A172 (cell line): Measurements from ENCODE around the gene SEMA4C. TPM values are rescaled to one million over a fixed set of nuclear protein-coding genes. Genes with fewer than 3 reads are reported as not detected.

Experiments
- DNase-seq: peaks from one replicate; pipeline ENCODE4 v3.0.0-alpha.2; 2015; ENCODE audit warnings: low spot score
- total RNA-seq: library from RNA; depleted of rRNA; stranded (reverse); fragments of >200 nt; shearing (Covaris generic); gene quantifications from 2 replicates; pipeline ENCODE4 v1.2.3, GENCODE V29; 2014; rRNA removed

Gene SEMA4C, protein sequence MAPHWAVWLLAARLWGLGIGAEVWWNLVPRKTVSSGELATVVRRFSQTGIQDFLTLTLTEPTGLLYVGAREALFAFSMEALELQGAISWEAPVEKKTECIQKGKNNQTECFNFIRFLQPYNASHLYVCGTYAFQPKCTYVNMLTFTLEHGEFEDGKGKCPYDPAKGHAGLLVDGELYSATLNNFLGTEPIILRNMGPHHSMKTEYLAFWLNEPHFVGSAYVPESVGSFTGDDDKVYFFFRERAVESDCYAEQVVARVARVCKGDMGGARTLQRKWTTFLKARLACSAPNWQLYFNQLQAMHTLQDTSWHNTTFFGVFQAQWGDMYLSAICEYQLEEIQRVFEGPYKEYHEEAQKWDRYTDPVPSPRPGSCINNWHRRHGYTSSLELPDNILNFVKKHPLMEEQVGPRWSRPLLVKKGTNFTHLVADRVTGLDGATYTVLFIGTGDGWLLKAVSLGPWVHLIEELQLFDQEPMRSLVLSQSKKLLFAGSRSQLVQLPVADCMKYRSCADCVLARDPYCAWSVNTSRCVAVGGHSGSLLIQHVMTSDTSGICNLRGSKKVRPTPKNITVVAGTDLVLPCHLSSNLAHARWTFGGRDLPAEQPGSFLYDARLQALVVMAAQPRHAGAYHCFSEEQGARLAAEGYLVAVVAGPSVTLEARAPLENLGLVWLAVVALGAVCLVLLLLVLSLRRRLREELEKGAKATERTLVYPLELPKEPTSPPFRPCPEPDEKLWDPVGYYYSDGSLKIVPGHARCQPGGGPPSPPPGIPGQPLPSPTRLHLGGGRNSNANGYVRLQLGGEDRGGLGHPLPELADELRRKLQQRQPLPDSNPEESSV
- total RNA-seq, result 38.4 and 40.1 TPM in 2 replicates

DNA sequence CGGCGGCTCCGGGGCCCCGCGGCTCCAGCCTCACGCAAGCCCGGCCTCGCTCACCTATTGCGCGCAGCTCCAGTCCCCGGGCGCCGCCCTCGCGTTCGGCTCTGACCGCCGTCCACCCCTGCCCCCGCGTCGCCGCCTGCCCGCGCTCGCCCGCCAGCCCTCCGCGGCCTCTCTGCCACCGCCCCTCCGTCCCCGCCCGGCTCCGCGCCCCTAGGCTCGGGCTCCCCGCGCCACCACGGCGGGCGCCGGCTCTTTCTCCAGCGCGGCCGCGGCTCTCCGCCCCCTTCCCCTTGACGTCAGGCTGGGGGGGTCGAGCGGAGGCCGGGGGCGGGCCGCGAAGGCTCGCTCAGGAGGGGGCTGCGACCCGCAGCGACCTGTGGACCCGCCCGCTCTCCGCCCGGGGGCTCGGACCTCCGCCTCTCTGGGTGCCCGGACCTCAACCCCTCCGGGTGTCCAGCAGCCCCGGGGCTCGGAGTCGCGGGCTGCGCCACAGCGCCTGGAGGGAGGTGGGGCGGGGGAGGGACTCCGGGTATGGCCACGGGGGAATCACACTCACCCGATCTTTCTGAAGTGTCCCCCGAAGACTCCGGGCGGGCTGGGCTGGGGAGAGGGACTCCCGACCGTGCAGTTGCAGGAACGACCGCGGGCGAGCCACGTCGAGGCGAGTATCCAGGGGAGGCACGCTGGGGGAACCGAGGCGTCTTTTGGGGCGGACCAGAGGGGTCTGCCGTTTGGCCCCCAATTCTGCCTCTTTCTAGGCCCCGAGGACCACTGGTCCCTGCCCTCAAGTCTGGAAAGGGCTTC is at the start of gene SEMA4C:
SEMA4C (minus strand) TSS at position 259 of the 804 bp plus-strand sequence. CDS start 2,194 bp downstream, outside the sequence.
- no peak for DNase-seq

DNA sequence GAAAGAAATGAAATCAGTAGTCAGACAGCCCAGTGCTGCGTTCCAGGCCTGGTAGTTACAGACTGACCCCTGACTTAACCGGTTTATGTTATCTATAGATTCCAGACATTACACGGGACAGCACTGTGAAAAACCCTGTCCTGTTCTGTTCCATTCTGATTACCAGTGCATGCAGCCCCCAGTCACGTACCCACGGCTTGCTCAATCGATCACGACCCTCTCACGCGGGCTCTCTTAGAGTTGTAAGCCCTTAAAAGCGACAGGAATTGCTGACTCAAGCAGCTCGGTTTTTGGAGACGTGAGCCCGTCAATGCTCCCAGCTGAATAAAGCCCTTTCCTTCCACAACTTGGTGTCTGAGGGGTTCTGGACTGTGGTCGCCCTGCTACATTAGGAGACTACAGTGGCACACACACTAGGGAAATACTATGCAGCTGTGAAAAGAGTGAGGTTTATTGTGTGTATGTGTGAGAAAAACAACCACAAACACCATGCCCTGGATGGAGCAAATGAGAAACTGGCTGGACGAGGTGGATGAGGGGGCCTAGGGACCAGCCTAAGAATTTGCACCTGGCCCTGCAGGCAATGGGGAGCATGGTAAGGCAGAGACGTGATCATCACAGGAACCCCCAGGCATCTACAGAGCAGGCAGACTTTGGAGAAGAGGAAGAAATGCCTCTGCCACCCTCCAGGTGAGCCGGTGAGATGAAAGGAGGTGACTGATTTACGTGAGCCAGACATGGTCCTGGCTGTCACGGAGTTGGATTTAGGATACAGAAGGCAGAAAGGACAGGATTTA is 49.1 kb upstream of the SEMA4C start:
- DNase-seq, result no peak

DNA sequence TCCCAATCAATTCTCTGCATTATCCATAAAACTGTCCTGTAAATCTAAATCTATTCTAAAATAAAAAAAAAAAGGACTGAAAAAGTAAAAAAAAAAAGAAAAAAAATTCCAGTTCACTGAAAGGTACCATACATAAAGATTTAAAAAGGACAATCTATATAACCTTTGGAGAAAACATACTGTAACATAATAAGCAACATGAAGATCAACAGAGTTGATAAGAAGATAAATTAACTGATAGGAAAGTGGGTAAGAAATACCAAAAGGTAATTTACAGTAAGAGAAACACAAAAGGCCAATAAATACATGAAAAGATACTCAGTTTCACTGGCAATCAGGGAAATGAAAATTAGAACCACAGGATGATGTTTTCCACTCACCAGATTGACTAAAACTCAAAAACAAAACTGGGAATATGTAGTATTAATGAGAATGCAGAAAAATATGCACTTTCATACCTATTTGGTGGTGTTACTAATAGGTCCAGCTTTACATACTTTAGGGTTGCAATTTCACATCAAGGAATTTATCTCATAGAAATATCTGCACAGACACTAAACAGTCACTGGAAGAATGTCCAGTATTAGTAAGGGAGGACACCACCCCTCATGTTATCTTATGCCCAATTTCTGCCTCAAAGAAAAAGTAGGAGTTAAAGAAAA is 48.3 kb upstream of the SEMA4C start:
- DNase-seq, result no peak

DNA sequence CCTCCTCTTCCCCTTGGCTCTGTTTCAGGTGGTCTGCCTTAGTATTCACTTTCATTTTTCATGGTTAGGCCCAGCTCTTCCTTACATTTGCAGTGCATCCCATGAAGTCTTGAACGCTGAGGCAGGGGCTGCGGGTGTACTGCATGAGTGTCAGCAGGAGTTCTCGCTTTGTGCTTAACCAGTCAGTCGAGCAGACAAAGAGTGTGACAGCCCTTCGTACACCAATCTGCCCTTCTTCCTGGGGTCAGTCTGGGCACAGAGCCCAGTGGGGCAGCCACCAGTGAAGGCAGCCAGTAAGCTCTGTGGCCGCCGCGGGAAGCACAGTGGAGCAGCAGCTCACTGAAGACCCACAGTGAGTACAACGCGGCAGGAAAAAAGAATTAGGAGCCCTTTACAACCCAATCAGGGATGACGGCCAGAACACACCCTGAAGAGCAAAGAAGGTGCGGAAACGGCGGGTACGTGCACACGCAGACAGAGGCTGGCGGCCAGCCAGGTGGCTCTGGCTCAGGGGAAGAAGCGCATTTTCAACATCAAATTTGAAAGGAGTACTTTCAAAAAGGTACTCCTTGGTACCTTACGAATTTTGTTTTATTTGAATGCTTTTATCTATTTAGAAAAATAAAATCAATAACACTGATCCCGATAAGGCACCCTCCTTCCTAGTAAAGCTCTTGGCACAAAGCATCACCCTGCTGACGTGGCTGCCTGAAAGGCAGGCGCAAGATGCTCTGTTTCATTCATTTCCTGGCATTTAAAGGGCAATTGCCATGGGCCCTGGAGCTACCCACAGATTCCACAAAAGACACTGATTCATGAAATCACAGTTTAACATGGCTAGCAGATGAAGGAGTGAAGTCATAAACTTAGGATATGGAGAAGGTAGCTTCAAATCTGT is 47.0 kb upstream of the SEMA4C start:
- DNase-seq, result no peak

DNA sequence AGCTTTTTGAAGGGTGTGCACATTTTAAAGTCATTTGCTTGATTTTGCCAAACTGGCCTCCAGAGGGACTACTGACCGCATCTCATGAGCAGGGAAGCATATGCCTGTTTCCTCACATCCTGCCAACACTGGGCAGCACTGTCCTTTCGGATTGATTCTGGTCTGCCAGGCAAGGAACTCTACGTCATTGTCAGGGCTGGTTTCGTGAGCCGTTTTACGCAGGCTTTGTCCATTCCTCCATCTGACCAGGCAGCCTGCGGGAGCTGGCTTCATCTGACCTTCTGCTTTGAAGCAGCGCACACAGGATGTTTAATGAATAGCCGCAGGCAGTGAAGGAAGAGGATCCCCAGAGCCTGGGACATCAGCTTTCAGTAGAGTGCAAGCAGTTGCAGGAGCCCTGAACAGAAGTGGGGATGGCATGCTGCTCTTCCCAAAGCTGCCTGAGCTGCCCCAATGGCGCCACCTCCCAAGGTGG is 46.3 kb upstream of the SEMA4C start:
- DNase-seq, result no peak

DNA sequence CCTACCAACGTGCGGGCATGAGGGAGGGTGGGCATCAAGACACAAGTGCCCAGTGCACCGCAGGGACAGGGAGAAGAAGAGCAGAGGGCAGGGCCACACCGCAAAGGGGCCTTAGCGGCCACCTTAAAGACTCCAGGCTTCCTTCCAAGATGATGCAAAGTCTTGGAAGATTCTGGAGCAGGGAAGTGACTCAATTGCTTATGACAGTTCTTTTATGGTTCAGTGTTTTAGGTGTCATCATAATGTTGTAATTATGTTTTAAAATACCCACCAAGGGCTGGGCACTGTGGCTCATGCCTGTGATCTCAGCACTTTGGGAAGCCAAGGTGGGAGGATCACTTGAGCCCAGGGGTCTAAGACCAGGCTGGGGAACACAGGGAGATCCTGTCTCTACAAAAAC is 44.5 kb upstream of the SEMA4C start:
- no peak for DNase-seq

DNA sequence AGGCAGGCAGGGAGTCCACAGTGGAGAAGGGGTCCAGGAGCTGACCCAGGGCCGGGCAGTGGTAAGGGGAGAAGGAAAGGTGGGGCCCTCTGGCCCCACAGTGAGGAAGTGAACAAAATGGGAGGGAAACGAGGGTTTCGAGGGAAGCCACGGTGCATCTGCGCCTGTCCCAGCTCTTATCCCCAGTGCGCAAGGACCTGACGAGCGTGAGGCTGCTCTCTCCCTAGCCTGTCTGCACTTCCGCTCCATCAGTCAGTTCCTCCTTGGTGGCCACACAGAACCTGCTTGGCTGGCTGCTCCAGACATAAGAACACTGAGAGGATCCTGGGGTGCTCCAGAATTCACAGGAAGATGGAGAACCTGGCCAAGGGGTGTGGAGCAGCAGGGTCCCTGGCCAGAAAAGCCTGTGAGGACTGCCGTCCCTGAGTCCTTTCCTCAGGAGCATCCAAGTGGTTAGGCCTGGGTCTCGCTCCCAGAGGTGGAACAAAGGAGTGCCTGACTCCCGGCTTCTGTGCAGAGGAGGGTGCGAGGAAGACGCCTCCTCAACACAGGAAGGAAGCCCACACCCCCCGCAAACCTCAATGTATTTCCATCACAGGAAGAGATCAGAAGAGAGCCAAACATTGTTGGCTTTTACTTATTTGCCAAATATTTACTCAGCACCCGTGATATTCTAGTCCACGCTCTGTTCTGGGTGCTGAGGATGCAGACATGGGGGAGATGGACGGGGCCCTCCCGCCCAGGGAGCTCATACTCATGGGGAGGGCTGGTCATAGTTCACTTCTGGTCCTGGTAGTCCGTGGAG is 43.7 kb upstream of the SEMA4C start:
- no peak for DNase-seq

DNA sequence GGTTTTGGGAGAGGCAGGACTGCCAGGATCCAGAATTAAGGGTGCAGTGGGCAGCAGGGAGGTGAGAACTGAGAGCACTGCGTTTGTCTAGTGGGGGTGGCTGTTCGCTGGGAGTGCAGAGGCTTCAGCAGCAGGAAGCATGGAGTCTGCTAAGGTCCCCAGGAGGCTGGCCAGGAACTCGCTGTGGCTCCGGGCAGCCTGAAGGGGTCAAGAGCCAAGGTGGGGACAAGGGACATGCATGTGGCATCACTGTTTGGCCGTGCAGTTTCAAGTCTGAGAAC is 43.2 kb upstream of the SEMA4C start:
- DNase-seq, result no peak

DNA sequence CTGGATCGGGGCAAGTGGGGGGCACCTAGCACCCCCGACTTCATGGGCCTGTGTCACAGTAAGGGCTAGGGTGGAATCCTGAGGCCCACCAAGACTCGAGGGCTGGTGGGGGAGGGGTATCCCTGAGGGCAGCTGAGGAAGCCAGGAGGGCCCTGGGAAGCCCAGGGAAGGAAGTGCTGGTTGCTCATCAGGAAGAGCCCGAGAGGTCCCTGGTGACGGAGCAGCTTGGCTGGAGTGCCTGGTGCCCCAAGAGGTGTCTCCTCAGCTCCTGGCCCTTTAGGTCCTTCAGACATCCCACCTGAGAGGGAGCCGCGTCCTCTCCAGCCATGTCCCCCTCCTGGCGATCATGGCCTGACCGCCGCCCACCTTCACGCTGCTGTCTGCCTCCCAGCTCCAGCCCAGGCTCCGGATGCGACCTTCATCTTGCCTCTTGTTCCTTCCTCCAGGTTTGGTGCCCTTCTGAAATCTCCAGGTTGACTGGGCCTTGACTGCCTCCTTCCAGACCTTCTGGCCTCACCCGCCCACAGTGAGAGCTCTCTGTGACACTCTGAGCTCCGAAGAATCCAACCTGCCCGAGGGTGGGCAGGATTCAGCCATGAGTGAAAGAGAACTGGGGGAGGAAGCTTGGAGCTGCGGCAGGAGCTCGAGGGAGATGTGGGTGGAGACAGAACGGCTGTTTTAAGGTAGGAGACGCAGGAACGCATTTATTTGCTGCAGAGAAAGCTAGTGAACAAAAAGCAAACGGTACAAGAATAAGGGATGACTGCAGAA is 42.7 kb upstream of the SEMA4C start:
- DNase-seq, result no peak

DNA sequence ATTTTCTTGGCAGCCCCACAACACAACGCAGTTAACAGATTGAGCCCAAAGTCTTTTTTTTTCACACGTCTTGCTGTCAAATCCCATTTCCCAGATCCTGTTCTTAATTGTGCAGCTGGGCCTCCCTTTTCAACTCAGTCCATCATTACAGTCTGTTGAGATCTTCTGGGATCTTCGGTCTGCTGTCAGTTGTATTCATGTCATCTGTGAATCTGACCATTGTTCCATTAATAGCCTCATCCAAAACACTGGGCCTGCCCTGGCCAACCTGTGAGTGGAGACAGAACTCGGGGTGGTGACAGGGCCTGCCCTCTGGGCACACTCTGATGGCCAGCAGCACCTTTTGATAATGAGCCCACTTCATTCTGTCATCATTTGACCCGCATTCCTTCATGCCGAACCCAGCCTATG is 39.7 kb upstream of the SEMA4C start:
- DNase-seq, result no peak

DNA sequence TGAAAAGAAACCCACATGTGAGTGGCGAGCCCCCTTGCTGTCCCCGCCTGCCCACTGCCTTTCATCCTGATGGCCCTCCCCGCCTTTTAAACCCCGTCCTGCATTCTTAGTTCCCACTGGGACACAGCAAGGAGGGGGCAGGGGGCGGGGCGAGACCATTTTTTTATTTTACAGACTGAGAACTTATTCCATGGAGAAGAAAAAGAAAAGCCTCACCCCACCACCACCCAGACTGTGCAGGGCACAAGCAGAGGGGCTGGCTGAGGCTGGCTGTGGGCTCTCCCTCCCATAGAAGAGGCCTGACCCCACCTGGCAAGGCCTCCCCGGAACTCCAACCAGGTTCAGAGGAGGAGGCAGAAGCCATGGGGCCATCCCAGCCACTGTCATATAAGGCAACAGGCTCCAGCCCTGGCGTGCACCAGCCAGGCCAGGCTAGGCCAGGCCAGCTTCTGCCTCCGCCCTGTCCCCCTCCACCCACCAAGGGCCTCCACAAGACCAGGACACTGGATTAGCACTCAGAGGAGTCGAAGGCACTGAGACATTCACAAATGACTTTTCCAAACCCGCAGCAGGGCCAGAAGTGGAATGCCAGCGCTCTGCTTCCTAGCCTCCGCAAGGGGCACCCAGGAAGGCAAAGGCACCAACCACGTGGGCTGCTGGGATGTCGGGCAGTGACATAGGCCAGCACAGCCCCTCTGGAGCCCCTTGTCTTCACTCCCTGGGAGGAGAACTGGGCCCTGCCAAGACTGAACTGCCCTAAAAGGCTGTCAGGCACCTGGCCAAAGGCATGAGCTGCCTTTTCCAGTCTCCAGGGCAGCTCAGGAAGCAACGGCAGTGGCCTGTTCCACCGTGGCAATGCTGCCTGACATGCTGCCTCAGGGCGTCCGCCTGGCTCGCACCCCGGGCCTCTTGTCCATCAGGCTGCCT is 37.5 kb upstream of the SEMA4C start:
- DNase-seq, result no peak

DNA sequence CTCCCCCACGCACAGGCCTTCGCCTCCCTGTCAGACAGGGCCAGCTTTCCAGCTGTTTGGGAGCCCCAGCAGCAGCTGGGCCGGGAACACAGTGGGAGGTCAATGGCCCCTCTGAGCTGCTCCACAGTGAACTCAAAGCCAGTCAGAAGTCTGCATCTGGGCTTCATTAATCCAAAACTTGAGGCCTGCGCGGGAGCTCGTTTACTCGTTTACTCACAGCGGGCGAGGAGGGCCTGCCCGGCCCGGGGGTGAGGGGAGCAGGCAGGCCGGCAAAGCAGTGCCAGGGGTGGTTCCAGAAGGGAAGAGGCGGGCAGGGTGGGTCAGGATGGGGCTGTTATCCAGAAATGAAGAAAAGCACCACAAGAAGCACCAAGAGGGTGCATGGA is 36.8 kb upstream of the SEMA4C start:
- no peak for DNase-seq

DNA sequence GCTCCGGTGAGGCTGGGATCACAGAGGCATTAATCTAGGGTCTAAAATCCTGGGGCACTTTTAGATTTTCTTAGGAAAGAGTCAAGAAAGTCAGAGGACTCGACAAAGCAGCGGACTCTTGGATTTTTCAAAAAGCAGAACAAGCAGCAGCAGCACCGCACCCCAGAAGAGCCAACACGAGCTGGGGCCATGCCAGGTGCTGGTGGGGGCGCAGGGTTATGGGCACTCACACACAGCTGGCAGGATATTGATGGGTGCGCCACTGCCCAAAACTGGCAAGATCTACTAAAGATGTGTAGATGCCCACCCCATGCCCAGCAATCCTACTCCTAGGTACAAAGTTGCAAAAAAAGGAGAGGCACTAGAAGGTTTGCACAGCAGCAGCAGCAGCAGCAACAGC is 33.9 kb upstream of the SEMA4C start:
- DNase-seq, result no peak

DNA sequence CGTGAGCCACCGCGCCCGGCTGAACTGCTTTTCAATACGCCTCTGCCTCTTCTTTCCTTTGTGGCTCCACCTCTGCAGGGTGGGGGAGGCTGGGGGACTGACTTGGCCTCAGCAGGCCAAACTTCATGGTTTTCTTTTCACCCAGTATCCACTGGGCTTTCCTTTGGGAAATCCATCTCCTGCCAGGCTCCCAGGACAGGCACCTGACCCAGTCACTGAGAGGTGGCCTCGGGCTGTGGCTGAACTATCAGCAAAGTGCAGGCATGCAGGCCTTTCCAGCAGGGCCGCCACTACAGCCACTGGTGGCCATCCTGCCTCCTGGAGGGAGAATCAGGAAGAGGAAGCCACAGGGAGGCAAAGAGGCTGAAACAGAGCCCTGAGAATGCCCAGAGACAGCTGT is 33.4 kb upstream of the SEMA4C start:
- DNase-seq, result no peak

DNA sequence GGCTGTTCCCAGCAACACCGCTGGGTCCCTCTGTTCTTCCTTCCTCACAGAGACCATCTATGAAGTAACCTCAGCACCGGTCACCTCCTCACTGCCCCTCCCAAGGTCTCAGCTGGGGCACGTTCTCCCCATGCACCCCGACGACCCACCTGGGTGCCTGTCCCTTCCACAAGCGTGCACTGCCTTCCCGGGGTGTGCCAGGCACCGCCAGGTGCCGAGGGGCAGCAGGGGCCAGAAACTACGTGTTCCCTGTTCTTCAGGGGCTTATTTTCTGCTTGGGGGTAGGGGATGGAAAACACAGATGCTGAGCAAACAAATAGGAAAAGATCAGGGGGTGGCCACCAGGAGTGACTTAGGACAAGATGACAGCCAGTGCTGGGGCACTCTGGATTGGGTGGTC is 30.4 kb upstream of the SEMA4C start:
- no peak for DNase-seq

DNA sequence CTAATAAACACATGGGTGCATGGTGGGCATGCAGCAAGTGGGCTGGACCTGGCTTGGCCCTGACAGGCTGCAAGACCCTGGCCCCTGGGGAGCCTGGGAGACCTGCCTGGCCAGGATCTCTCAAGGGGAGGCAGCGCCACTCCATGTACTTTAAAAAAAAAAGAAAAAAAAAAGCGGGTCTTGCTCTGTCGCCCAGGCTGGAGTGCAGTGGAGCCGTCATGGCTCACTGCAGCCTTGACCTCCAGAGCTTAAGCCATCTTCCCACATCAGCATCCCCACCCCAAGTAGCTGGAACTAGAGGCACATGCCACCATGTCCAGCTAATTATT is 29.5 kb upstream of the SEMA4C start:
- DNase-seq, result no peak
